K562 (cell line): ENCODE measurements around the gene GBA3. TPM values are rescaled to one million over a fixed set of nuclear protein-coding genes. Genes with fewer than 3 reads are reported as not detected.

Experiments
- ATAC-seq: fragments of 200-7000 bp; cut with Tn5 transposase; 3 replicates; pipeline ENCODE4 v1.9.1; 2020; ENCODE audit warnings: moderate library complexity
- BruUV-seq: library from RNA; stranded (reverse); fragments of 400-500 nt; replicated peaks from 2 replicates; lab custom pipeline; 2021; lab: Mats Ljungman, UMichigan
- CTCF ChIA-PET: fragments of 300-600 bp; formaldehyde crosslinking; extraction: SDS; loops from one replicate; lab custom pipeline; 2021; ENCODE audit warnings: low intra/inter-chr PET ratio; lab: Yijun Ruan, JAX
- POLR2A ChIA-PET: fragments of 300-600, 350-650 bp; sonication (Branson Sonifier 250); formaldehyde crosslinking; extraction: SDS; loops from one replicate; lab custom pipeline; 2021; ENCODE audit warnings: antibody characterized with exemption, inconsistent platforms; lab: Yijun Ruan, JAX
- DNase-seq, 4 experiments: peaks; one replicate each; pipeline versions ENCODE4 v3.0.0 to v3.0.0-alpha.2; 2011 to 2018; ENCODE audit warnings: low spot score in 3 of 4, mixed read lengths in 3 of 4; ENCODE audit errors: extremely low read depth in 1 of 4
- FAIRE-seq: peaks from 2 replicates; lab custom pipeline; 2011; peaks lifted over from hg19 to GRCh38; lab: Jason Lieb, UNC
- H2AFZ ChIP-seq: 2 replicates; pipeline ENCODE4 v1.6.0; 2011; ENCODE audit warnings: low read depth, low read length, control low read depth, inconsistent platforms
- H3K27ac ChIP-seq: fragments of 200-600 bp; 3 replicates; pipeline ENCODE4 v1.8.0; 2011; ENCODE audit warnings: low read depth, mild to moderate bottlenecking, control low read depth, inconsistent platforms, low read length, moderate library complexity, mixed read lengths; ENCODE audit errors: extremely low read depth
- H3K27me3 ChIP-seq, 2 experiments: fragments of 300-600 bp in 1 of 2; 2 replicates in 1 of 2; 3 replicates in 1 of 2; pipeline versions ENCODE4 v1.6.0 to v1.8.0; 2011; ENCODE audit warnings: inconsistent platforms in 2 of 2, low read length in 2 of 2, mild to moderate bottlenecking in 1 of 2, mixed read lengths in 1 of 2, moderate library complexity in 1 of 2; ENCODE audit not compliant: control insufficient read depth in 2 of 2, insufficient read depth in 2 of 2
- H3K36me3 ChIP-seq: fragments of 300-600 bp; 3 replicates; pipeline ENCODE4 v1.8.0; 2011; ENCODE audit warnings: mild to moderate bottlenecking, low read length, inconsistent platforms; ENCODE audit not compliant: control insufficient read depth, insufficient read depth
- H3K4me1 ChIP-seq, 2 experiments: fragments of 200-600 bp in 1 of 2; replicated peaks in 1 of 2; 2 replicates in 1 of 2; 3 replicates in 1 of 2; pipeline versions ENCODE4 v1.5.1 to v1.8.0; 2011; ENCODE audit warnings: inconsistent platforms in 2 of 2, low read length in 2 of 2, mild to moderate bottlenecking in 1 of 2, mixed read lengths in 1 of 2, moderate library complexity in 1 of 2; ENCODE audit not compliant: control insufficient read depth in 2 of 2, insufficient read depth in 2 of 2
- H3K4me2 ChIP-seq: 2 replicates; pipeline ENCODE4 v1.6.1; 2011; ENCODE audit warnings: low read length, control low read depth, inconsistent platforms, mixed read lengths; ENCODE audit not compliant: insufficient read depth
- H3K4me3 ChIP-seq: fragments of 200-600 bp; sonication (generic), shearing (Covaris generic); 2 replicates; pipeline ENCODE4 v1.5.1; 2016; ENCODE audit warnings: control low read depth, inconsistent platforms
- H3K79me2 ChIP-seq: fragments of 200-600 bp; 3 replicates; pipeline ENCODE4 v1.8.0; 2011; ENCODE audit warnings: low read length, inconsistent platforms; ENCODE audit not compliant: control insufficient read depth, insufficient read depth
- H3K9ac ChIP-seq, 2 experiments: 2 replicates each; pipeline versions ENCODE4 v1.6.0 to v1.6.1; 2011; ENCODE audit warnings: low read depth in 2 of 2, low read length in 2 of 2, control low read depth in 1 of 2, inconsistent platforms in 1 of 2, mild to moderate bottlenecking in 1 of 2, mixed read lengths in 1 of 2; ENCODE audit not compliant: insufficient read depth in 1 of 2
- H3K9me1 ChIP-seq: one replicate; pipeline ENCODE4 v1.6.0; 2011; ENCODE audit warnings: inconsistent platforms, mild to moderate bottlenecking, low read length, moderate library complexity; ENCODE audit not compliant: control insufficient read depth, insufficient read depth
- H3K9me3 ChIP-seq: replicated peaks from 2 replicates; pipeline ENCODE4 v1.5.1; 2011; ENCODE audit warnings: low read depth, low read length, inconsistent platforms; ENCODE audit not compliant: control insufficient read depth, insufficient read depth
- H4K20me1 ChIP-seq: replicated peaks from 2 replicates; pipeline ENCODE4 v1.6.1; 2011; ENCODE audit warnings: low read length, inconsistent platforms, mixed read lengths; ENCODE audit not compliant: control insufficient read depth, insufficient read depth
- BHLHE40 ChIP-seq: IDR thresholded peaks from 2 replicates; pipeline ENCODE4 v1.6.1; 2011; ENCODE audit warnings: low read length, improper control_type of control experiment
- DDX20 ChIP-seq: fragments of 450-650 bp; IDR thresholded peaks from 2 replicates; pipeline ENCODE4 v1.6.1; 2016; ENCODE audit warnings: missing genetic modification characterization, low read depth, mild to moderate bottlenecking, missing compliant biosample characterization, moderate library complexity
- MEF2D ChIP-seq: conservative IDR thresholded peaks from 2 replicates; pipeline ENCODE4 v1.6.1; 2016; ENCODE audit warnings: low read depth, missing genetic modification characterization, missing compliant biosample characterization
- MLX ChIP-seq, 2 experiments: fragments of 450-650 bp in 1 of 2; sonication (generic) in 1 of 2; formaldehyde crosslinking; conservative IDR thresholded peaks; 2 replicates each; pipeline versions ENCODE4 v1.4.0 to v1.8.1; 2020 to 2022; ENCODE audit warnings: mild to moderate bottlenecking in 1 of 2, missing genetic modification reagents in 1 of 2
- POLR2B ChIP-seq: fragments of 450-650 bp; IDR thresholded peaks from 2 replicates; pipeline ENCODE4 v1.6.1; 2018; ENCODE audit warnings: low read depth; ENCODE audit not compliant: partially characterized antibody
- XRCC3 ChIP-seq: fragments of 450-650 bp; IDR thresholded peaks from 2 replicates; pipeline ENCODE4 v1.6.1; 2017; ENCODE audit warnings: mild to moderate bottlenecking, moderate library complexity
- ZNF717 ChIP-seq: fragments of 250-450 bp; sonication (Bioruptor Pico); IDR thresholded peaks from 2 replicates; pipeline ENCODE4 v1.5.0; 2021
- WGBS: fragments of 100-300 bp; shearing (Covaris generic); methylation state at CpG from one replicate; pipeline ENCODE4 v1.1.6; 2016; ENCODE audit warnings: low coverage, mixed read lengths; ENCODE audit not compliant: insufficient coverage; ENCODE audit errors: missing lambda C conversion rate; 5-methylcytosine and 5-hydroxymethylcytosine counted together
- in situ Hi-C: fragments of 300-500 bp; cut with MboI; formaldehyde crosslinking; loops from 4 replicates; pipeline ENCODE4 v1.15.0; 2018; ENCODE audit warnings: inconsistent platforms, mixed read lengths
- intact Hi-C: fragments of 100-400 bp; cut with micrococcal nuclease; formaldehyde crosslinking; loops from 2 replicates; pipeline ENCODE4 v1.14.2; 2022
- polyA plus RNA-seq, 8 experiments: library from polyadenylated mRNA; depleted of rRNA in 4 of 8; stranded (reverse) in 5 of 8; unstranded in 3 of 8; fragments of >200 nt; fragmentation: Nextera tagmentation in 2 of 8; fragmentation: Illumina TruSeq in 1 of 8; extraction: Ambion mirVana in 2 of 8; extraction: Trizol in 1 of 8; gene quantifications; 2 replicates each; pipeline versions ENCODE4 v1.2.1 to v1.2.3, GENCODE V29; 2011 to 2014; ENCODE audit warnings: inconsistent platforms in 1 of 8, missing spikeins in 1 of 8
- total RNA-seq, 7 experiments: library from RNA; depleted of rRNA in 6 of 7; stranded (reverse); fragments of >200 nt in 6 of 7; fragmentation: Illumina TruSeq in 2 of 7; extraction: Trizol in 2 of 7; gene quantifications; 2 replicates each; pipeline versions ENCODE4 v1.2.1 to v1.2.3, GENCODE V29; 2011 to 2021; ENCODE audit warnings: low replicate concordance in 1 of 7

Gene GBA3
- total and polyA plus RNA-seq, 9 of the 15 experiments (the other 6 are each of a cell fraction or from before 2014, with no cell fraction given) = 0.13 to 0.75 (median 0.40) TPM; not detected in 1

GRCh38 chr4:22661443-22661842 lies 31.3 kb upstream of the GBA3 start:
- in situ Hi-C loops = no loop called here
- H3K4me2 ChIP-seq = no peak overlapping the region
- H3K27me3 ChIP-seq = no peaks in the 10 kb centered on the region
- TF ChIP-seq MEF2D (no peak), DDX20 (tag) (no peak), POLR2B (no peak), MLX (CRISPR knock-in tag; conservative IDR thresholded peaks at IDR 0.05) (no peak), XRCC3 (no peak), BHLHE40 (no peak), ZNF717 (CRISPR knock-in tag) (no peak)
- TF ChIP-seq, all 486 proteins: peak for 0
- no peaks in the 10 kb centered on the region for H3K9me1 ChIP-seq
- DNase-seq (no peak), ATAC-seq (no peak), FAIRE-seq (no peak)
- 3% methylated on average over 6 of the region's 6 CpGs for WGBS
- H2AFZ ChIP-seq = no peak overlapping the region
- H3K79me2 ChIP-seq = no peaks in the 10 kb centered on the region
- ChIA-PET POLR2A (no interaction called here), CTCF (no interaction called here)
- no peaks in the 10 kb centered on the region for H3K9me3 ChIP-seq
- H3K9ac ChIP-seq = no peak overlapping the region
- no peak overlapping the region for H3K27ac ChIP-seq
- no peaks in the 10 kb centered on the region for H3K4me1 ChIP-seq
- intact Hi-C loops = no loop called here
- H3K4me3 ChIP-seq = no peak overlapping the region
- no TSS peak for BruUV-seq
- H3K36me3 ChIP-seq = no peaks in the 10 kb centered on the region
- no peaks in the 10 kb centered on the region for H4K20me1 ChIP-seq
